HG02973 (cell line): ENCODE data around the gene GNB4.
A peak's percentile ranks its signal among the peaks of the same experiment; 100 is the strongest.

Experiments
- ATAC-seq: cut with Tn5 transposase; IDR thresholded peaks from one replicate; pipeline ENCODE4 v1.9.1; 2021; ENCODE audit warnings: moderate library complexity; ENCODE audit not compliant: unreplicated experiment

GNB4 gene

GRCh38 chr3:179438841-179439240, 12.4 kb downstream of the GNB4 start:
- ATAC-seq = peak; percentile 62

- no peak for ATAC-seq
These were observed 14.8 kb downstream of the GNB4 start for GRCh38 chr3:179436517-179436916.

GRCh38 chr3:179432451-179432850, 18.8 kb downstream of the GNB4 start:
- no peak for ATAC-seq

- peak; percentile 72 for ATAC-seq
These were observed 19.2 kb downstream of the GNB4 start for GRCh38 chr3:179432021-179432420.

- ATAC-seq = no peak
These were observed 20.9 kb downstream of the GNB4 start for GRCh38 chr3:179430277-179430870.

DNA sequence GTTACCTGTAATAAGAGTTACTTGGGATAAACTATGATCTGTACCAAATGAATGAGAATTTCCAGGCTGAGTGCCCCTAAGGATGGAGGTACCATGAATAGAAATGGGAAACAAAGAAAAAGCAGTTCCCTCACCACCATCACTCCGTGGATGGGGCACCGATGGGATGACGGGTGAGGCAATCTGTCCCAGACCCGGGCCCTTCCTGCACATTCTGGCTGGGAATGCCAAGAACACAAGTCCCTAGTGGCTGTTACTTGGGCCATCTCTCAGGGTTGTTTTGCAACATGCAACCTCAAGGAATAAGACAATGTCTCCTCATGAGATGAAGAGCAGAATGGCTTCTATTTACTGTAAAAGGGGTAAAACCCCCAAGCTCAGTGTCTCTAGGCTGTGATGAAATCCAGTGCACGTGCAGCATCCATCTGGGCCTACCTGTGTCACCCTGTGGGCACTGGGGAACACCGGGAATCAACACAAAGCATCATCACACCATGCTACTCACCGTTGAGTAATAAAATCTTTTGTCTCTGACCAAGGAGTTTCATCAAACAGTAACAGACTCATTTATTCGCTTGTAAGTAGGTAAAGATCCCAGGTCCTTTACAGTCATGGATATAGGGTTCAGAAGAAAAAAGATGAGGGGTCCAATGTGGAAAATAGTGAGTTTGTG, 22.3 kb downstream of the GNB4 start:
- ATAC-seq = no peak

GRCh38 chr3:179425075-179425474, 26.2 kb downstream of the GNB4 start:
- ATAC-seq = no peak

- no peak for ATAC-seq
These were observed 29.8 kb downstream of the GNB4 start for GRCh38 chr3:179421500-179421899.

DNA sequence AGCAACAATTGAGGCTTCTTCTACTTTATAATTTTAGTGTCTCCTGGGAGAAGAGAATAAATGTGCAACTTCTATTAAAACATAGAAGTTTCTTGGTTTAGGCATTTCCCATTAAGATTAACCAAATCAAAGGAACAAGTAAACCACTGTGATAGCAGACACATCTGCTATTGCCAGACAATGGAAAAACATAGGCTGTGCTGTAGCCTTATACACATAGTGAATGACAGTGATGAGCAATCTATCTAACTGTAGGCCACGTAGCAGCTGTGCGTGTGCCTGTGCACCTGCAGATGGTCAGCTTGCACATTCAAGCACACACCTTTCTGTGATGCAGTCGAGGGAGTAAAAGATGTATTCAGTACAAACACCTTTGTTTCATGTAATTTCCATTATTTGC, 32.7 kb downstream of the GNB4 start:
- ATAC-seq = no peak

DNA sequence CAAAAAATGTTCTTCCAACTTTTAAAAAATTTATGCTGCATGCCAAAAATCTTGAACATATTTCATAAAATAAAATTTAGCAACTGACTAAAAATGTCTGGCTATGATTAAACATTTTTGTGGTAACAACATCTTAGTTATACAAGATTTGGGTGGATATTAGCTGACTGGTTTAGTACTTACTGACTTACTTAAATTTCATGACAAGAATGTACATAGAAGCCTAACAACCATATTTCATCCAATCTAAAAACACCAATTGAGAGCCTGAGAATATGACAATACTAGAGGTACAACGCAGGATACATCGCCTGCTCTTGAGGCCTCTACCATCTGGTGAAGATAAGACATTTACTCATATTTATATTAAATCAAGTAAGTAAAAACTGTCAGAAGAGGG, 34.6 kb downstream of the GNB4 start:
- ATAC-seq = no peak

DNA sequence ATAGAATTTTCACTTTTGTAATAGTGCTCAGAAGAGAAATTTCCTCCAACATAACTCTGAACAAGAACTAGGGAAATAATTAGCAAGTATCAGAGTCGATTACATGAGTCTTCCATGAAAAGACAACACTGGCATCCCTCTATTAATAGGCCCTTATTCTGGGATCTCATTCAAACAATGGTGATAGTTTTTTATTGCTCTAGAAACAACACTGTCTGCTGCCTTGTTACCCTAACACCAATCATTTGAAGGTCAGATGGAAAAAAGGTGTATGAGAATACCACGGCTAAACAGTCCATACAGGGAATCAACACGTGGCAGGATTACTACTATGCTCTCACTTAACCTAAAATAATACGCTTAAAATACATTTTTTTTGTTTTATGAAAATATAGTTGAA, 35.9 kb downstream of the GNB4 start:
- ATAC-seq = no peak

DNA sequence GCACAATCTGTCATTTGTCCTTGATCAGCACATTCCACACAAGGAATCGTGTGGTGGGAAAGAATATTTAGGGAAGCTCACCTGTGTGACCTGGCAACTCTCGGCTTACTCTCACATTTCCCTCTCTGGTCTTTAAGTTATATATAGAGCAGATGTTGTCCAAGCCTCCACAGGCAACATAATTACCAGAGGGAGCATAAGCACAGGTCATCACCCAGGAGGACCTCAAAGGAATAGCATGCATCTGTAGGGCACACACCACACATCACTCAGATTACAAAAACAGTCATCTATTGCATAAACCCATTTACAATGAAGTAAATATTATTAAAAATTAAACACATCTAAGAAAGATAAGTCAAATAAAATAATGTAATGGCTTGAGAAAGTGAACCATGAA, 36.5 kb downstream of the GNB4 start:
- no peak for ATAC-seq

DNA sequence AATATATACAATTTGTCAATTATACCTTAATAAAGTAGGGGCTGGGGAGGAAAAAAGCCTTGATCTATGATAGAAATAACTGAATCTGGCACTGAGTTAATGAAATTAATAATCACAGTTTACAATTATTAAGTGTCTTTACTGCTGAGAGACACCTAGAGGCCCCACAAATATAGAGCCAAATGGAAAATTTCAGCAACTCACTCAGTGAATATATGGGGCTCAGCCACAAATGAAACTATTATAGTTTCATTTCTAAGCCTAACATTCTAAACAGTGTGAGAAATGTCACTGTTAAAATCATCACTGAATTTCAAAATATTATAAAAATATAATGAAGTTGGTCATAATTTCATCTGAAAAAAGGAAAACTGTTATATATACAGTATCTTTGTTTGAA, 40.3 kb downstream of the GNB4 start:
- no peak for ATAC-seq

DNA sequence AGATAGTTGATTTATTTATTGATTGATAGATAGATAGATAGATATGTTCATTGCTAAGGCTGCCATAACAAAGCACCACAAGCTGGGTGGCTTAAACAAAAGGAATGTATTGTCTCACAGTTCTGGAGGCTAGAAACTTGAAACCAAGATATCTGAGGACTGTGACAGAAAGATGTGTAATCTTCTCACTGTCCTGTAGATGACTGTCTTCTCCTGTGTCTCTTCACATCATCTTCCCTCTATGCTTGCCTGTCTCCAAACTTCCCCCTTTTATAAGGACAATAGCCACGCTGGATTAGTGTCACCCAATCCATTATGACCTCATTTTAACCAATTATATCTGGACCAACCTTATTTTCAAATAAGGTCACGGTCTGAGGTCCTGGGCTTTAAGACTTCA, 40.9 kb downstream of the GNB4 start:
- ATAC-seq = no peak

- no peak for ATAC-seq
These were observed 47.0 kb downstream of the GNB4 start for GRCh38 chr3:179404307-179404706.

DNA sequence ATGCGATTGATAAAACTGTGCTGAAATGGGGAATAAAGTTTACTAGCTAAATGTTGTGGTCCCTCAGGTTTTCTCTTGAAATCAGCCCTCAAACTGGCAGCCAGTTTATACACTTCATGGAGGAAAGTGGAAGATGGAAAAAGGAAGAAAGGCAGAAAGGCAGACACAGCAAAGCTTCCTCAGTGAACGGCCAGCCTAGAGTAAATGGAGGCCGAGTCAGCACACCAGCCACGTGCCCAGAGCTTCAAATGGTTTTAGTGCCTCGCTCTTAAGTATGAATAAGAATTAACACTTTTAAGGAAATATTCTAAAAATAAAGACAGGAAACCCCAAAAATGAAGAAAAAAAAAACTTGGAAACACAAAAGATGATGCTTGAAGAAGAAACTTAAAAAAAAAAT, 48.3 kb downstream of the GNB4 start:
- no peak for ATAC-seq

DNA sequence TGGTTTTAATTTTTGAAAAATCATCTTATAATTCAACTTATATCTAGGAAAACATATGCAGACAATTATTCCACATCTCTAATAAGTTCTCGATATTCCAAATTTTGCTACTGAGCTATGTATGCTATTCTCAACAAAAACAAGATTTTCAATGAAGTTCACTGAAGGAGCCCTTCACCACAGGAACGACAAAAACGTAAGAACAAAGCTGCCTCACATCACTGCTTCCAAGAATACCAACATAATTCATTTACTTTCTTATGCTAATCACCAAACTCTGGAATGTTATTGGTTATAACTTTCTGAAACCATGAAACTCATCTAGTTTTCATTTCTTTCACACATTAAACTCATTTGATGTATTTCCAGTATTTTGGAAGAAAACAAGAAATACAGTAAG, 49.7 kb downstream of the GNB4 start:
- ATAC-seq = no peak

DNA sequence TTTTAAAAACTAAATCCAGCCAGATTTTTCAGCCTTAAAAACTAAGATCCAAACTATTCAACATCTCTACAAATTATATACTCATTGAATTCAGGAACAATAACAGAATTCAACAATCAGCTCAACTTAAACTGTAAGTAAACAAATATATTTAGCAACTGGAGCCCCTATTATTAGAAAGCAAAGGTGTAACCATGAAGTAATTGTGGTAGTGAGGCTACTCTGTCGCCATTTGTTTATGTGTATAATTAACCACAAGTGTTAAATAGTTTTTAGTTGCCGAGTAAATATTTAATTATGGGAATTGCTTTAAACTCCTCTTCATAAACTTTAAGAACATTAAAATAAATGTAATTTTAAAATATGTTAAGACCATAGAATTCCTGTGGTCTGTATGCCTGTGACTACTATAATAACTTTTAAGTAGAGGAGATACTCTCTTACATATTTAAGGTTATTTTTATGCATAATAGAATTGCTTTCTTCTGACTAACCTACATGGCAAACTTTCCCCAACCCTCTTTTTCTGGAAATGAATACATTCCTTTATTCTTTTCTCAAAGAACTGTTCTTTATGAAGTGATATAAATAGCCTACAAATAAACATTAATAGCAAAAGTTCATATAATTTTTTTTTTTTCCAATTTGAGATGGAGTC, 52.6 kb downstream of the GNB4 start:
- ATAC-seq = no peak

DNA sequence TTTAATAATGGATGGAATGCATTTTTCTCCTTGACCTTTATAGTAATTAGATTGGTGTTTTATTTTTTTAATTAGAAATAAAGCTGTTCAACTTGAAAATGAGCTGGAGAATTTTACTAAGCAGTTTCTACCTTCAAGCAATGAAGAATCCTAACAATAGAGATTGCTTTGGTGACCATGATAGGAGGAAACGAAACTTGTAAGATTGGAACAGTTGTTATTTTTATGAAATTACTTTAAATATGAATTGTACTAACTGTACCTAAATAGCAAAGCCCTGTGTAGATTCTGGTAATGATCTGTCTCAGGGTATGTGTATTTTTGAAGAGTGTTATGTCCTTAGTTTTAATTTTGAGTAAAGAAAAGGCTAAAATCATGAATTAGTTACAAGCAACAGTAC, 59.4 kb downstream of the GNB4 start:
- no peak for ATAC-seq

DNA sequence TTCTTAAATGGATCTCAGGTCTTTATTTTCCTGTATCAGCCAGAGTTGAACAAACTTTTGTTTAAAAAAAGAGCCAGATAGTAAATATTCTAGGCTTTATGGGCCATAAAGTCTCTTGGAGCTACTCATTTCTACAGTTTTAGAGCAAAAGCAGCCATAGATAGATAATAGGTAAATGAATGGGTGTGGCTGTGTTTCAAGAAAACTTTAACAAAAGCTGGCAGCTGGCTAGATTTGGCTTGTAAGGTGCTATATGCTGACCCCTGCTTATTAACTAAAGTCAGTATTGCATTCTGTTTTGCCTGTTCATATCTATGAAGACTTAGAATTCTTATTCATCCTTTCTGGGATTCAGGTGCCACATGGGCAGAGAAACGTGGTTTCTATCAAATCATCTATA, 74.8 kb downstream of the GNB4 start:
- ATAC-seq = no peak

DNA sequence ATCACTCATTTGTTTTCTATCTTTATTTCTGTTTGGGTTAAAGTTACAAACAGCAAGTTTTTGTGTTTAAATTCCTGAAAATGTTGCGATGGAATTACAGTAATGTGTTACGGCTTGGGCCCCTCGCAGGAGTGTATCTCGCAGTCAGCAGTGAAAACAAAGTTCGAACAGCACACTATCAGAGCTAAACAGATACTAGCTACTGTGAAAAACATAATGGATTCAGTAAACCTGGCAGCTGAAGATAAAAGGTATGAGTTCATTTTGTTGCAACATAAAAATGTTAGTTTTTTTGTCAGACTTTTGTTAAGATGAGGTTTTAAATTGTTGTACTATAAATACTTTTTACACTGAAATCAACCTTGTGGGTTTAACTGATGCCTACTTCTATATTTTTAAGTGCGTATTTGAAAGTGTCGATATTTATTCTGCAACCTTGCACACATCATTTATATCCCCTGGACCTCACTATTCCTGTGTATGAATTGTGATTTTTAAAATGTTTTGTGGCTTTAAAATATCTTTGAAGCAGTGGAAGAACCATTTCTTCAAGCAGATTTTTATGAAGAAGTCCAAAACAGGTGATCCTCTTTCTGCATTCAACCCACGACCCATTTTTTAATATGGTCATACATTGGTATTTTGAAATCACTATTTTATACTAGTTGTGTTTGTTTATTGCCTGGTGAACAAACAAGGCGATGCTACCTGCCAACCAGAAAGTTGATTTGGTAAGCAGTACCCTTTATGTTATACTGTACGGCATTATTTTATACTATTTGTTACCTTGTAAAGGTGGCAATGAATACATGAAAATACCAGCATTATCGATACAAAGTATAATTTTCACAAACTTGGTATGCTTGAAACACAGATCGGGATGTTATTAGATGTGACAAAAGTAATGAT, 75.9 kb downstream of the GNB4 start:
- no peak for ATAC-seq

GRCh38 chr3:179373938-179374337, 77.3 kb downstream of the GNB4 start:
- ATAC-seq = no peak
